Effector CD8-positive, alpha-beta T cell (primary cell): ENCODE measurements around the gene MXD3.
"Not testable (repeated sequence)": the region's sequence is repeated elsewhere in the genome, so short reads cannot be mapped to it uniquely, and the experiment has no call there.

Experiments used
- DNase-seq: peaks from one replicate; lab custom pipeline; 2025; lab: John Stamatoyannopoulos, UW

Gene MXD3

DNA sequence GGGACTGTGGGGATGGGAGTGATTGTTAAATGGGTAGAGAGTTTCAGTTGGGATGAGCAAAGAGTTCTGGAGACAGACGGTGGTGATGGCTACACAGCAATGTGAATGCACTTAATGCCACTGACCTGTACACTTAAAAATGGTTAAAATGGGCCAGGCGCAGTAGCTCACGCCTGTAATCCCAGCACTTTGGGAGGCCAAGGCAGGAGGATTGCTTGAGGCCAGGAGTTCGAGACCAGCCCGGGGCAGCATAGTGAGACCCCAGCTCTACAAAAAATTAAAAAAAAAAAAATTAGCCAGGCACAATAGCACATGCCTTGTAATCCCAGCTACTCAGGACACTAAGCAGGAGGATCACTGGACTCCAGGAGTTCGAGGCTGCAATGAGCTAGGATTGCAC lies 32.1 kb upstream of the MXD3 start:
- no peak for DNase-seq

- not testable (repeated sequence) for DNase-seq
These were observed 31.3 kb upstream of the MXD3 start for GRCh38 chr5:177343000-177343399.

- no peak for DNase-seq
These were observed 27.5 kb upstream of the MXD3 start for GRCh38 chr5:177339107-177339638.

DNA sequence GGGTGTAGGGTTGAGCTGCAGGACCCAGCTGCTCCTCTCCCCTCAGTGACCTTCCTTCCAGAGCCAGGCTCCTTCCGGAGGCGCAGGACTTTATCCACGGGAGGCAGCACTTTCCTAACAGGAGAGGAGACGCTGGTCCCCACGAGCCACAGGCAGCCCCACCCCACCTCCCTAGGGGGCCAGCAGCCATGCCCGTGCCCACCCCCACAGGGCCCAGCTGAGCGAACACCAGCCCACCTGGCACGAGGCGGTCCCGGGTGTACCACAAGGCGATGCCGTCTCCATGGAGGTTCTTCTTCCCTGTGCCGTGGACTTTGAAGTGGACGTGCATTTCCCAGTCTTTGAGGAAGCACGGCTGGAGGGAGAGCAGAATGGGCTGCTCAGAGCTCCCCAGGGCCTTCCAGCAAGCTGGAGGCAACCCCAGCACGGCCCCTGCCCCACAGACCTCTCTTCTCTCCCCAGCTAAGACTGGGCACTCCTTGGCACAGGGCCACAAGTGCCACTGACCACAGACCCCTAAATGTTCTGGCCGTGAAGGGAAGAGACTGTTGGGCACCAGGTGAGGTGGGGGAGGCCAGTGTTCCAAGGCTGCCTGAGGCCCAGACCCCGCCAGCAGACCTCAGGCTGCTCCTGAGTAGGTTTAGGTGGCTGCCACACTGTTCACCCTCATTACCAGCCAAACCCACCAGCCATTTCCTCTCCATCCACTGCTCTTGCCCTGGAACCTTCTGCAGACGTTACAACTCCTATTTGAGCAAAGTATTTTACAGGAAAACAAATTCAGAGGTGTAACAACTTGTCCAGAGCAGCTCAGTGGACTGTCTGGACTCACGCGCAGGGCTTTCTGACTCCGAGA lies 26.8 kb upstream of the MXD3 start:
- no peak for DNase-seq

GRCh38 chr5:177336603-177337494 lies 25.2 kb upstream of the MXD3 start:
- no peak for DNase-seq

GRCh38 chr5:177336112-177336511 lies 24.4 kb upstream of the MXD3 start:
- no peak for DNase-seq

GRCh38 chr5:177335701-177336065 lies 24.0 kb upstream of the MXD3 start:
- no peak for DNase-seq

DNA sequence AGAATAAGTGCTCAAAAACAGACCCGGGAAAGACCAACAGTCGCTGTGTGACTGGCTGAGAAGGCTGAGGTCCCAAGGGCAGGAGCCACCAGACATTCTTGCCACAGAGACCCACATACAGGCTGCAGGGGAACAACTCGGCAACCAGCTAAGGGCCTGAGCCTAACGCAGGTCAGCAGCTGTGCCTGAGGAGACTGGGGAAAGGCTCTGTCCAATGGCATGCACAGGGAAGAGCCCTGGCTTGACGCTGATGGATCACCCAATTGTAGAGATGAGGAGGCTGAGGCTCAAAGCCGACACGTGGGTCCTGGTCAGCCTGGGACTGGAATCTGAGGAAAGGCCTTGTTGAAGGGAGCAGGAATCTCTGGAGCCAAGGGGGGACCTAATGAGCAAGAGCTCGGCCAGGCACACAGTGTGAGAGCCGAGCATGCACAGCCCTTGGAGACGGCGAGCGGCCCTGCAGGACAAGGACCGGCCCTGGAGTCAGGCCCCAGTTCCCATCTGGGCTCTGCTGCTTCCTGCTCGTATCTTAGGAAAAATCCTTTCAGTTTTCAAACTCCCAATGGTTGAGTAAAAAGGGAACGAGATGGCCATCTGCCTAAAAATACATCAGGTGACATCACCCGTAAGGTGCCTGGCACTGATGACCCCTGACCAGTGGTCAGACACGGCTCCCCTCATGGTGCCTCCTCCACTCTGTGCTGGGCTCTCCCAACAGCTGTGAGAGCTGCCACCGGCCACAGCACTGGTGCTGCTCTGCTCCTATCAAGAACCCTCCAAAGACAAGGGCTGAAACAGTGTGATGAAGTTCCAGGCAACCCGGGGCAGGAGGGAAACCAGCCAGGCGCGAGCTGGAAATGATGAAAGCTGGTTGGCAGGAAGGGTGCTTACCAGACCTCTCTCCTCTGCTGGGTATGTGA lies 23.3 kb upstream of the MXD3 start:
- no peak for DNase-seq

DNA sequence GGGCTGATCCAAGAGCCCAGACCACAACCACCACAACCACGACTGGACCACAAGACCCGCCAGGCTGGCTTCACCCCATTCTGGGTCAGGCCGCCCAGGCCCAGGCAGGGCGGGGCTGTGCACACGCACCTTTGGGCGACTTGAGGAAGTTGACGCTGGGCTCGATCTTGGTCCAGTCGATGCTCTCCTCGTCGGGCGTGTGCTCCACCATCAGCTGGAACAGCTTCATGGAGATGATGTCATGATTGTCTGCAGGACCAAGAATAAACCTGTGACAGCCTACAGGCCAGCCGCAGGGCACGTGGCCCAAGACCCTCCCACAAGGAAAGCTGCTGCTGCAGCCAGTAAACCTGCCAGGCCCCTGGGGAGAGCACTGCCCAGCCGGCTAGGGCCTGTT lies 22.5 kb upstream of the MXD3 start:
- DNase-seq, result no peak

DNA sequence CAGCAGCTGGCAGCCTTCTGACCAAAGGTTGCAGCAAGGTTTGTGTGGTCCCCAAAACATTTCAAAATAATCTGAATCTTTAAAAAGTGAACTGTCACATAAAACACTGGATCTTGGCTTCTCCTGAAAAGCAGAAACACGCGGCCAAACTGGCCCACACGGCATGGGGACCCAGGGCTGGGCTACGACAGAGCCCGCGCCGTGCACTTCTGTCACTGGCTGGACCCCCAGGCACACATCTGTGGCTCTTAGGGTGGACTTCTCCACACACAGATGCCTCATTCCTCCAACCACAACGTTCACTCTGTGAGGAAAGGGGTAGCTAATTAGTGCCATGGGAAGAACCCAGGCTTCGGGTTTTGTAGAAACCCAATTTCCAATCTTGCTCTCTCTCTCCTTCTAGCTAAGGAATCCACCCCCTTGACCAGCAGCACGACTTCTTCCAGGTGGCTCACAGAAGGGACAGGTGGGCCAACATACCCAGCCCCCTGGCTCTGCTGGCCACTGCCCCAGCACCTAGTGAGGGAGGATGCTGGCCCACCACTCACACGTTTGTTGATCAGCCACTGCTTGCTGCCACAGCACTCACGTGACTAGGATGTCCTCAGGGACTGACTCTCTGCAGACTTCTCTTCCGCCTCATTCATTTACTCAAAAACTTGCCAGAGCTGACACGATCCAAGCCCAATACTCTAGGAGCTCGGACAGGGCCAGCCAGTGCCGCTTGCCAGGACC lies 21.9 kb upstream of the MXD3 start:
- no peak for DNase-seq

DNA sequence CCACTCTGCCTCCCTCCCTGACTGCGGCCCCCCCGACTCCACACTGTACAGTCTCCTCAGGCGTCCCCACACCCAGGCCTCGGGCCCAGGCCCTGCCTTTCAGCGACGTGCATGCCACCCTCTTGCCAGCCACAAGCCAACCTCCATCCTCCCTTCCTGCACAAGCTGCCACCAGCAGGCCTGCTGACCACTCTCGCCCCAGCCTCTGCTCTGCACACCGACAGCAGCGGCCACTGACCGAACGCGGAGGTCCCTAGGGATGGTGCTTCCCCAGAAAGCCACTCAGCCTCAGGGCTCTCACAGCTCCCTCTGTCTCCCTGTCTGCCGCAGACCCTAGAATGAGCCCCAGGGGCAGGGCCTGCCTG lies 21.2 kb upstream of the MXD3 start:
- DNase-seq, result no peak

- DNase-seq, result no peak
These were observed 20.6 kb upstream of the MXD3 start for GRCh38 chr5:177332031-177332895.

GRCh38 chr5:177330991-177331842 lies 19.5 kb upstream of the MXD3 start:
- no peak for DNase-seq

DNA sequence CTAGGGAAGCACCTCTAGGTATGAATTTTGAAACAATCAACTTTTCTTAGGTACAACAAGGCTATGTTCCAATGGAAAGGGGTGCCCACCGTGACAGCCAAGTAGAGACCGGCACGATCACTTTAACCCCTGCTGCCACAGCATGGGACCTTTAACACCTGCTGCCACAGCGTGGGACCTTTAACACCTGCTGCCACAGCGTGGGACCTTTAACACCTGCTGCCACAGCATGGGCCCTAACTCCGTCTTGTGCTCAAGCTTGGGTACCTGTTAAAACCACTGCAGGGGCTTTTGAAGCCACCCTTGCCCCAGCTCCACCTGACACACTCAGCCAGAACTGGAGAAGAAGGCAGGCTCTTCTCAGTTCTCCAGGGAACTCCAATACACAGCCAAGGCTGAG lies 18.2 kb upstream of the MXD3 start:
- DNase-seq, result no peak

DNA sequence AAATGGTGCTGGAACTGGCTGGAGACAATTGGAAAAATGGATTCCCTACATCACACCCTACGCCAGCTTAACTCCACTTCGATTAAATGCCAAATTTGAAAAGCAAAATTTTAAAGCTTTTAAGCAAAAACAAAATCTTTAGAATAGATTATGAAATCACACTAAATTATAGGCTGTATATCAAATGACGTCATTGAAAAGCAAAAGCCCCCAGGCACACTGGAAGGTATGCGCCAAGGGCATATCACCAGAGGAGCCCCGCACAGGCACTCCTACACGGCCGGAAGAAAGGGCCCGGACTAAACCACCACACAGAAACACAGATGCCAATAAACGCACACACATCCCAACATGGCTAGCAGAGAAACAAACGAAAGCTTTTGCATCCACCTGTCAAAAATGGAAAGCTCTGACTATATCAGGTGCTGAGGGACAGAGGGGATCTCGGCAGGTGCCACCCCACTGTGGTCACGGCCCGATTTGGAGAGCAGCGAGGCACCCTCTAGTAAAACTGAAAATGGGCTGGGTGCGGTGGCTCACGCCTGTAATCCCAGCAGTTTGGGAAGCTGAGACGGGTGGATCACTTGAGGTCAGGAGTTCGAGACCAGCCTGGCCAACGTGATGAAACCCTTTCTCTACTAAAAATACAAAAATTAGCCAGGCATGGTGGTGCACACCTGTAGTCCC lies 17.0 kb upstream of the MXD3 start:
- DNase-seq, result no peak

GRCh38 chr5:177327539-177328522 lies 16.1 kb upstream of the MXD3 start:
- no peak for DNase-seq

DNA sequence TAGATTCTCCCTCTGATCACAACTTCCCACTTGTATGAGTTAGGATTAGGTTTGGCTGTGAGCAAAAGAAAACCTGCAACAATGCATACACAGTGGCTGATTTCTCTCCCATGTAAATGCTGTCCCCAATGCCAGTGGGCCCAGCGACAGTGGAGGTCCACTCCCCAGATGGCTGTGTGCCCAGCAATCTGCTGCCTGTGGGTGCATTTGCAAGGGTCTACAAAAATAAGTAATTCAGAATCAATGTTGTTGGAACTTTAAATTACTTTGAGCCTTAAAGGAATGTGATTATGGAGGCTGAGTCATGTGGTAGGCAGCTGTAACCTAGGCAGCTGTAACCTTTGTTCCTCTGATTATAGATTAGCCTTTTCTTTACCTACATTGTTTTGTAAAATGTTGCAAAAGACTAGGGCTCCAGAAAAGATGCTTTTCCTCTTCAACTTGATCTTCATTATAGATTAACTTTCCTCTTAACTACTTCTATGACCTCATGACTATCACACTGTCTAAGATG lies 14.2 kb upstream of the MXD3 start:
- DNase-seq, result no peak
